GM12878 (cell line): ENCODE results near the gene IL27RA. TPM values are rescaled to one million over a fixed set of nuclear protein-coding genes. Genes with fewer than 3 reads are reported as not detected.

ENCODE experiments used
- ATAC-seq: fragments of 200-7000 bp; cut with Tn5 transposase; 3 replicates; pipeline ENCODE4 v1.9.1; 2020; ENCODE audit warnings: mild to moderate bottlenecking, moderate library complexity
- BruUV-seq: library from RNA; stranded (reverse); fragments of 400-500 nt; replicated peaks from 2 replicates; lab custom pipeline; 2021; lab: Mats Ljungman, UMichigan
- CTCF ChIA-PET: fragments of 300-600 bp; sonication (Branson Sonifier 250); formaldehyde crosslinking; extraction: SDS; loops from one replicate; lab custom pipeline; 2021; ENCODE audit warnings: inconsistent platforms; lab: Yijun Ruan, JAX
- POLR2A ChIA-PET: fragments of 350-600 bp; formaldehyde crosslinking; extraction: SDS; loops from one replicate; lab custom pipeline; 2021; ENCODE audit warnings: inconsistent platforms; lab: Charles Lee
- RAD21 ChIA-PET: fragments of 300-600 bp; sonication (Branson Sonifier 250); formaldehyde crosslinking; loops from one replicate; lab custom pipeline; 2023; ENCODE audit warnings: antibody characterized with exemption; ENCODE audit not compliant: unreplicated experiment; lab: Charles Lee
- SMC1A ChIA-PET: fragments of 300-600 bp; sonication (Branson Sonifier 250); formaldehyde crosslinking; loops from one replicate; lab custom pipeline; 2023; ENCODE audit not compliant: unreplicated experiment, uncharacterized antibody; lab: Charles Lee
- DNase-seq: peaks from one replicate; pipeline ENCODE4 v3.0.0-alpha.2; 2011; ENCODE audit warnings: low read depth, low spot score
- FAIRE-seq: peaks from 3 replicates; lab custom pipeline; 2011; peaks lifted over from hg19 to GRCh38; lab: Jason Lieb, UNC
- H2AFZ ChIP-seq: 2 replicates; pipeline ENCODE4 v1.6.0; 2011; ENCODE audit warnings: low read depth, low read length, control low read depth; ENCODE audit not compliant: control insufficient read depth
- H3K27ac ChIP-seq: 2 replicates; pipeline ENCODE4 v1.5.1; 2011; ENCODE audit warnings: control low read depth; ENCODE audit not compliant: control insufficient read depth, insufficient read depth
- H3K27me3 ChIP-seq, 2 experiments: replicated peaks in 1 of 2; 2 replicates each; pipeline versions ENCODE4 v1.6.0 to v1.6.1; 2011; ENCODE audit warnings: low read length in 1 of 2; ENCODE audit not compliant: control insufficient read depth in 2 of 2, insufficient read depth in 2 of 2
- H3K36me3 ChIP-seq, 2 experiments: 2 replicates each; pipeline ENCODE4 v1.5.1; 2011; ENCODE audit warnings: low read length in 1 of 2; ENCODE audit not compliant: control insufficient read depth in 2 of 2, insufficient read depth in 2 of 2
- H3K4me1 ChIP-seq: 2 replicates; pipeline ENCODE4 v1.6.1; 2011; ENCODE audit warnings: mild to moderate bottlenecking, low read length, moderate library complexity, mixed read lengths; ENCODE audit not compliant: control insufficient read depth, insufficient read depth
- H3K4me2 ChIP-seq: 2 replicates; pipeline ENCODE4 v1.6.0; 2011; ENCODE audit warnings: control low read depth; ENCODE audit not compliant: control insufficient read depth, insufficient read depth
- H3K4me3 ChIP-seq: fragments of 200-600 bp; sonication (generic); 2 replicates; pipeline ENCODE4 v1.5.1; 2016
- H3K79me2 ChIP-seq: 2 replicates; pipeline ENCODE4 v1.6.0; 2011; ENCODE audit warnings: low read length; ENCODE audit not compliant: control insufficient read depth, insufficient read depth
- H3K9ac ChIP-seq: 2 replicates; pipeline ENCODE4 v1.8.0; 2011; ENCODE audit warnings: low read length, control low read depth, mixed read lengths; ENCODE audit not compliant: control insufficient read depth, insufficient read depth
- H3K9me3 ChIP-seq: replicated peaks from 3 replicates; pipeline ENCODE4 v1.5.1; 2011; ENCODE audit warnings: mild to moderate bottlenecking, low read length; ENCODE audit not compliant: control insufficient read depth, insufficient read depth
- H4K20me1 ChIP-seq: 2 replicates; pipeline ENCODE4 v1.6.0; 2011; ENCODE audit not compliant: control insufficient read depth, insufficient read depth
- REST ChIP-seq: IDR thresholded peaks from 2 replicates; pipeline ENCODE4 v1.6.1; 2012; ENCODE audit warnings: mild to moderate bottlenecking, low read depth, low read length
- TCF7 ChIP-seq: IDR thresholded peaks from 2 replicates; pipeline ENCODE4 v1.6.1; 2014; ENCODE audit warnings: antibody characterized with exemption, borderline replicate concordance
- WGBS: methylation state at CpG from one replicate; pipeline ENCODE4 v1.1.6; 2016; ENCODE audit warnings: low lambda C conversion rate; ENCODE audit not compliant: insufficient replicate concordance, insufficient coverage; ENCODE audit errors: missing lambda C conversion rate; 5-methylcytosine and 5-hydroxymethylcytosine counted together
- in situ Hi-C: fragments of 300-500 bp; cut with MboI; formaldehyde crosslinking; loops from 9 replicates; pipeline ENCODE4 v1.14.3; 2018; ENCODE audit warnings: mixed read lengths
- intact Hi-C: fragments of 100-400 bp; cut with micrococcal nuclease; formaldehyde crosslinking; loops from one replicate; pipeline ENCODE4 v1.14.2; 2022; ENCODE audit not compliant: unreplicated experiment
- polyA plus RNA-seq, 11 experiments: library from polyadenylated mRNA; depleted of rRNA in 4 of 11; unstranded in 6 of 11; stranded (reverse) in 5 of 11; fragments of >200 nt; fragmentation: Nextera tagmentation in 4 of 11; fragmentation: Illumina TruSeq in 1 of 11; extraction: Ambion mirVana in 4 of 11; extraction: Trizol in 1 of 11; gene quantifications; 1 replicate in 1 of 11; 2 replicates in 10 of 11; pipeline versions ENCODE4 v1.2.1 to v1.2.3, GENCODE V29; 2011 to 2016; ENCODE audit warnings: inconsistent platforms in 2 of 11, missing spikeins in 2 of 11, low read depth in 1 of 11
- total RNA-seq, 4 experiments: library from RNA; depleted of rRNA in 3 of 4; stranded (reverse); fragments of >200 nt in 3 of 4; fragmentation: Illumina TruSeq in 1 of 4; extraction: Trizol in 1 of 4; gene quantifications; 2 replicates each; pipeline versions ENCODE4 v1.2.1 to v1.2.3, GENCODE V29; 2013 to 2021
- TF ChIP-seq, protein P1 (sequence below): fragments of 150-350 bp; IDR thresholded peaks from 2 replicates; pipeline ENCODE4 v1.6.1; 2016; ENCODE audit warnings: low read depth, low read length

Gene IL27RA
- total and polyA plus RNA-seq, 10 of the 15 experiments (the other 5 are each of a cell fraction or from before 2014, with no cell fraction given), result 8.4 to 63.5 (median 41.2) TPM

- no peak overlapping the region for H2AFZ ChIP-seq
- no peak for ATAC-seq
- ChIA-PET POLR2A (interaction anchor here (0.7 kb wide), 1 partner anchor 59 kb away, joined by 3 read pairs; no protein-coding TSS in a partner anchor), CTCF (interaction anchor here (0.7 to 5.3 kb wide), 8 partner anchors 9 to 910 kb away, joined by 3 to 60 read pairs (median 4); partner anchors contain the start of genes IL27RA and MISP3), SMC1A (no interaction called here), RAD21 (interaction anchor here (1.2 to 1.4 kb wide), 2 partner anchors 104 to 178 kb away, joined by 3 read pairs; no protein-coding TSS in a partner anchor)
- TF ChIP-seq REST (no peak), TCF7 (no peak)
- TF ChIP-seq, protein P1, sequence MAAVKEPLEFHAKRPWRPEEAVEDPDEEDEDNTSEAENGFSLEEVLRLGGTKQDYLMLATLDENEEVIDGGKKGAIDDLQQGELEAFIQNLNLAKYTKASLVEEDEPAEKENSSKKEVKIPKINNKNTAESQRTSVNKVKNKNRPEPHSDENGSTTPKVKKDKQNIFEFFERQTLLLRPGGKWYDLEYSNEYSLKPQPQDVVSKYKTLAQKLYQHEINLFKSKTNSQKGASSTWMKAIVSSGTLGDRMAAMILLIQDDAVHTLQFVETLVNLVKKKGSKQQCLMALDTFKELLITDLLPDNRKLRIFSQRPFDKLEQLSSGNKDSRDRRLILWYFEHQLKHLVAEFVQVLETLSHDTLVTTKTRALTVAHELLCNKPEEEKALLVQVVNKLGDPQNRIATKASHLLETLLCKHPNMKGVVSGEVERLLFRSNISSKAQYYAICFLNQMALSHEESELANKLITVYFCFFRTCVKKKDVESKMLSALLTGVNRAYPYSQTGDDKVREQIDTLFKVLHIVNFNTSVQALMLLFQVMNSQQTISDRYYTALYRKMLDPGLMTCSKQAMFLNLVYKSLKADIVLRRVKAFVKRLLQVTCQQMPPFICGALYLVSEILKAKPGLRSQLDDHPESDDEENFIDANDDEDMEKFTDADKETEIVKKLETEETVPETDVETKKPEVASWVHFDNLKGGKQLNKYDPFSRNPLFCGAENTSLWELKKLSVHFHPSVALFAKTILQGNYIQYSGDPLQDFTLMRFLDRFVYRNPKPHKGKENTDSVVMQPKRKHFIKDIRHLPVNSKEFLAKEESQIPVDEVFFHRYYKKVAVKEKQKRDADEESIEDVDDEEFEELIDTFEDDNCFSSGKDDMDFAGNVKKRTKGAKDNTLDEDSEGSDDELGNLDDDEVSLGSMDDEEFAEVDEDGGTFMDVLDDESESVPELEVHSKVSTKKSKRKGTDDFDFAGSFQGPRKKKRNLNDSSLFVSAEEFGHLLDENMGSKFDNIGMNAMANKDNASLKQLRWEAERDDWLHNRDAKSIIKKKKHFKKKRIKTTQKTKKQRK, result no peak
- no peaks in the 10 kb centered on the region for H3K9me3 ChIP-seq
- no peaks in the 10 kb centered on the region for H3K79me2 ChIP-seq
- no peak overlapping the region for H3K27ac ChIP-seq
- FAIRE-seq, result no peak
- peaks cover 0 to 3% of the 10 kb centered on the region in 2 experiments; a peak in 3 of 4 replicates for H3K36me3 ChIP-seq
- no peak overlapping the region for H3K4me3 ChIP-seq
- DNase-seq, result no peak
- WGBS, result 39% methylated on average over 18 of the region's 19 CpGs
- in situ Hi-C loops (loop anchor here (25.0 kb wide), 1 partner anchor 770 kb away; no protein-coding TSS in a partner anchor), intact Hi-C loops (no loop called here)
- BruUV-seq, result no TSS peak
- H3K27me3 ChIP-seq, result peaks cover 0 to 6% of the 10 kb centered on the region in 2 experiments
- H3K4me2 ChIP-seq, result no peak overlapping the region
- H3K9ac ChIP-seq, result no peak overlapping the region
- no peaks in the 10 kb centered on the region; the same call in 1 of the 2 replicates for H4K20me1 ChIP-seq
- no peaks in the 10 kb centered on the region for H3K4me1 ChIP-seq
Observed at GRCh38 chr19:14056741-14057356, 25.3 kb downstream of the IL27RA start.
